Pancreas (tissue), 10 donors: ENCODE results near the gene HHIPL1. TPM values are rescaled to one million over a fixed set of nuclear protein-coding genes. Genes with fewer than 3 reads are reported as not detected.
A peak's percentile ranks its signal among the peaks of the same experiment; 100 is the strongest.

Experiments used
- ATAC-seq, 4 donors: fragments of 200-7000 bp; cut with Tn5 transposase; one replicate each; pipeline versions ENCODE4 v1.8.0 to v1.9.1; 2020; ENCODE audit warnings: mild to moderate bottlenecking in 4 of 4, moderate library complexity in 4 of 4
- DNase-seq, 6 donors: peaks; one replicate each; pipeline ENCODE4 v3.0.0-alpha.2; 2020
- FAIRE-seq: peaks from 2 replicates; lab custom pipeline; 2012; peaks lifted over from hg19 to GRCh38; lab: Jason Lieb, UNC
- H3K27ac ChIP-seq, 4 donors: fragments of 200-600 bp; sonication (generic); 1 replicate in 3 of 4; 2 replicates in 1 of 4; pipeline versions ENCODE4 v1.5.0 to v1.8.0; 2020
- H3K27me3 ChIP-seq, 4 donors: fragments of 200-600 bp; one replicate each; pipeline ENCODE4 v1.8.0; 2021
- H3K36me3 ChIP-seq, 3 donors: fragments of 200-600 bp; sonication (generic) in 1 of 3; one replicate each; pipeline versions ENCODE4 v1.5.0 to v1.8.0; 2020 to 2021
- H3K4me1 ChIP-seq, 3 donors: fragments of 200-600 bp; one replicate each; pipeline ENCODE4 v1.8.0; 2021
- H3K4me3 ChIP-seq, 4 donors: fragments of 200-600 bp; sonication (generic) in 2 of 4; one replicate each; pipeline versions ENCODE4 v1.5.0 to v1.8.0; 2020 to 2021
- H3K9me3 ChIP-seq, 4 donors: fragments of 200-600 bp; one replicate each; pipeline ENCODE4 v1.8.0; 2021
- WGBS, 2 donors: extraction: QIAGEN DNeasy Blood & Tissue Kit; methylation state at CpG; one replicate each; pipeline ENCODE4 v1.1.7; 2013; 5-methylcytosine and 5-hydroxymethylcytosine counted together
- intact Hi-C, 3 donors: fragments of 100-400 bp; cut with DNase I; formaldehyde crosslinking; loops; one replicate each; pipeline versions ENCODE4 v1.11.1 to v1.14.2; 2022
- polyA plus RNA-seq, 2 donors: library from polyadenylated mRNA; stranded (reverse); fragments of 200-250 nt; gene quantifications; one replicate each; pipeline ENCODE4 v1.2.3, GENCODE V29; 2013
- total RNA-seq, 6 donors: library from RNA; stranded (reverse); fragmentation: NEBNext Ultra II Directional in 4 of 6; extraction: Animal tissue kit (Norgen Biotek cat#: 25700) in 4 of 6; gene quantifications; one replicate each; pipeline versions ENCODE4 v1.2.1 to v1.2.4, GENCODE V29; 2021 to 2023
- TF ChIP-seq, protein P1 (sequence below), 4 donors: fragments of 200-600 bp; sonication (generic) in 3 of 4; IDR thresholded peaks; one replicate each; pipeline versions ENCODE4 v1.5.0 to v1.8.0; 2021; ENCODE audit warnings: antibody characterized with exemption in 4 of 4
- donor health status: healthy with polysubstance abuse.
- donor health status: DM: no; HTN: no; CAD: no; lungs with moderate emphysema.
- donor health status: DM: no; HTN: no; CAD: no.
- donor health status: control.
- donor health status: control.
- donor health status: Bipolar disorder and iron deficiency.
- donor health status: DM: yes; HTN: yes; CAD: no.
- donor health status: DM: no; HTN: no; CAD: no.
- donor health status: DM: no; HTN: no; CAD: no.
- donor health status: DM: yes; HTN: yes; CAD: no.

The HHIPL1 gene
- total and polyA plus RNA-seq, 8 donors, result 0.09 to 1.2 (median 0.23) TPM

DNA sequence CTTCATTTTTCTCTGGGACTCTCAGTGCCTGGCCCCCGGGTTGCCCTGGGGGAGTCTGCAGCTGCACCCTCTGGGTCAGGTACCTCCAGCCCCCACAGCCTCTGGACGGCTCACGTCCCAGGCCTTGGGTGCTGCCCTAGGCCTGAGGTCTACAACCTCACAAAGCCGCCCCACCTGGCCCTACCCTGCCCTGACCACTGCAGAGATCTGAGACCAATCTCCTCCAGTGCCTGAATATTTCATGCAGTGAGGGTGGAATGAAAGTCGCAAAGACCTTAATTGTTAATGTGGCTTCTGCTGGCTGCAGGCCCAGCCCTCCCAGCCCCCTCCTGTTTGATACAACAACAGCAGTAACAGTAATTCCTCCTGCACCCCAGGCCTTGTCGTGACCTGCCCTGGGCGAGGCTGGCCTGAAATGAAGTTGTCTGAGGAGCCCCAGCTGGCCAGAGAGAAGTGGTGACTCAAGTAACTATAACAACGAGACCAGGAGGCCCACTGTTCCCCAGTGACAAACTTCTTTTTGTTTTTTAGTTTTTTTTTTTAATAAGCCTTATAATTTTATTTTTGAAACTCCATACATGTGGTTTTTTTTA is 32.1 kb upstream of the HHIPL1 start:
- Histone ChIP-seq H3K9me3 (no peaks in the 10 kb centered on the region), H3K36me3 (no peaks in the 10 kb centered on the region), H3K27ac (no peak overlapping the region), H3K4me3 (no peak overlapping the region), H3K27me3 (no peaks in the 10 kb centered on the region), H3K4me1 (peaks cover 0 to 4% (median 3%) of the 10 kb centered on the region in 3 donors)
- TF ChIP-seq, protein P1, sequence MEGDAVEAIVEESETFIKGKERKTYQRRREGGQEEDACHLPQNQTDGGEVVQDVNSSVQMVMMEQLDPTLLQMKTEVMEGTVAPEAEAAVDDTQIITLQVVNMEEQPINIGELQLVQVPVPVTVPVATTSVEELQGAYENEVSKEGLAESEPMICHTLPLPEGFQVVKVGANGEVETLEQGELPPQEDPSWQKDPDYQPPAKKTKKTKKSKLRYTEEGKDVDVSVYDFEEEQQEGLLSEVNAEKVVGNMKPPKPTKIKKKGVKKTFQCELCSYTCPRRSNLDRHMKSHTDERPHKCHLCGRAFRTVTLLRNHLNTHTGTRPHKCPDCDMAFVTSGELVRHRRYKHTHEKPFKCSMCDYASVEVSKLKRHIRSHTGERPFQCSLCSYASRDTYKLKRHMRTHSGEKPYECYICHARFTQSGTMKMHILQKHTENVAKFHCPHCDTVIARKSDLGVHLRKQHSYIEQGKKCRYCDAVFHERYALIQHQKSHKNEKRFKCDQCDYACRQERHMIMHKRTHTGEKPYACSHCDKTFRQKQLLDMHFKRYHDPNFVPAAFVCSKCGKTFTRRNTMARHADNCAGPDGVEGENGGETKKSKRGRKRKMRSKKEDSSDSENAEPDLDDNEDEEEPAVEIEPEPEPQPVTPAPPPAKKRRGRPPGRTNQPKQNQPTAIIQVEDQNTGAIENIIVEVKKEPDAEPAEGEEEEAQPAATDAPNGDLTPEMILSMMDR (IDR thresholded peaks at IDR 0.05), result no peak
- DNase-seq (peak in 1 of 6 donors; percentile 42), FAIRE-seq (no peak), ATAC-seq (no peak)
- WGBS, 2 donors, result 85 to 86% methylated on average over 8 of the region's 8 CpGs
- intact Hi-C loops, result no loop called here

DNA sequence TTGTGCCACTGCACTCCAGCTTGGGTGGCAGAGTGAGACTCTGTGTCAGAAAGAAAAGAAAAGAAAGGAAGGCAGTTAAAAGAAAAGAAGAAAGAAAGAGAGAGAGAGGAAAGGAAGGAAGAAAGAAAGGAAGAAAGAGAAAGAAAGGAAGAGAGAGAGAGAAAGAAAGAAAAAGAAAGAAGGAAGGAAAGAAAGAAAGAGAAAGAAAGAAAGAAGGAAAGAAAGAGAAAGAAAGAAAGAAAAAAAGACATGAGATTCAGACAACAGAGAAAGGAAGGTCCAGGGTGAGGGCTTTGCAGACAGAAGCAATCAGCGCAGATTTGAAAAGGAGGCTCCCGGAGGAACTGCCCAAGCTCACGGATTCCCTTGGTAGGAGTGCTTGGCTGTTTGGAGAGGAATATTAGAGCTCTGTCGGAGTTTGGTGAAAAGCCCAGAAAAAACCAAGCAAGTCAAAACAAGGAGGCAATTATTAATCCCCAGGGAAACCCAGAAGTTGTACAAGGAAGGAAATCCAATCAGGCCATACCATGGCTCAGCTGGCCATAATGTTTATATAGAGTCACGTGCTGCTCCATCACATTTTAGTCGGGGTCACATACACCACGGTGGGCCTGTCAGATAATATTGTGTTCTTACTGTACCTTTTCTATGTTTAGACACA is 29.3 kb upstream of the HHIPL1 start:
- TF ChIP-seq, protein P1 (IDR thresholded peaks at IDR 0.05), result no peak
- no peaks in the 10 kb centered on the region for H3K27me3 ChIP-seq
- FAIRE-seq, result no peak
- H3K27ac ChIP-seq, result no peak overlapping the region
- intact Hi-C loops, result no loop called here
- DNase-seq, result no peak
- 42 to 48% methylated on average over 7 of the region's 7 CpGs for WGBS, 2 donors
- peaks cover 0 to 4% (median 3%) of the 10 kb centered on the region in 3 donors for H3K4me1 ChIP-seq
- no peak overlapping the region for H3K4me3 ChIP-seq
- no peaks in the 10 kb centered on the region for H3K9me3 ChIP-seq
- peak in 1 of 4 donors; percentile 14 for ATAC-seq
- H3K36me3 ChIP-seq, result no peaks in the 10 kb centered on the region

DNA sequence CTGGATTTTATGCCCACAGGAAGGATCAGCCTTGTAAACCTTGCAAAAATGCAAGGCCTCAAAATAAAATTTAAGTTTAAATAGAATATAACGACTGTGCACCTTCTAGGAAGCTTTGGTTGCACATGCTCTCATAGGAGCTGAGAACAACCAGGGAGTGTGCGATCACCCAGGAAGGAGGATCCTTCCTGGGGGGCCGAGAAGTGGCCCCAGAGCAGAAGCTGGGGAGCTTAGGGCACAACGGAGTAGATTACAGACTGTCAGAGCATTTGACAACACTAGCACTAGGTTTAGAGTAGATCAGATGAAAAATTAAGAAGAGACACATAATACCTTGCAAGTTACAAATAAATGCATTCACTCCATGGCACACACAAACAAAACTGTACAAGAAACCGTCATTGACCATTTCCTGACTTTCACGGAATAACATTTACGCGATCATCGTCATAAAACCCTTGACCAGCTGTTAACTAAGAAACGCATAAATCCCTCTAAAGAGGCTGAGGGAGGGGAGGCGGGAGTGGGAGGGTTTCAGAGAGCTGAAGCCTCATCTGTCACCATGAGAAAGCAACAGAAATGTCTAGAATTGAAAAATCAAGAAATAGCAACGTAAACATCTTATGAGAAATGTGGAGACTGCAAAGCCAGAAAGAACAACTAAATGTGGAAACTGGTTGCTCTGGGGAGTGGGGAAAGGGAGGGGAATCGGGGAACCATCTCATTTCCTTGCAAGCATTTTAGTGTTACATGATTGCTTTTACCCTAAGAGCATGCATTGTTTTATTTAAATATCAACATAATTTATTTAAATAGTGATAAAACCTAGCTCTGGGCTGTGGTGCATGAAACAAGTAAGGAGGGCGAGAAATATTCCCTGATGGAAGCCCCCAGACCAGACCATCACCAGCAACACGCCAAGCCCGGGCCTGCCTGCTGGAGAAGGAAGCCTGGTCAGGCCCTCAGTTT is 27.8 kb upstream of the HHIPL1 start:
- Histone ChIP-seq H3K9me3 (no peaks in the 10 kb centered on the region), H3K27me3 (no peaks in the 10 kb centered on the region), H3K4me3 (no peak overlapping the region), H3K36me3 (no peaks in the 10 kb centered on the region), H3K4me1 (peaks cover 0 to 3% (median 2%) of the 10 kb centered on the region in 3 donors), H3K27ac (no peak overlapping the region)
- TF ChIP-seq, protein P1 (IDR thresholded peaks at IDR 0.05), result no peak
- intact Hi-C loops, result no loop called here
- DNase-seq (no peak), FAIRE-seq (no peak), ATAC-seq (no peak)
- WGBS, 2 donors, result 82 to 88% methylated on average over 16 of the region's 16 CpGs

DNA sequence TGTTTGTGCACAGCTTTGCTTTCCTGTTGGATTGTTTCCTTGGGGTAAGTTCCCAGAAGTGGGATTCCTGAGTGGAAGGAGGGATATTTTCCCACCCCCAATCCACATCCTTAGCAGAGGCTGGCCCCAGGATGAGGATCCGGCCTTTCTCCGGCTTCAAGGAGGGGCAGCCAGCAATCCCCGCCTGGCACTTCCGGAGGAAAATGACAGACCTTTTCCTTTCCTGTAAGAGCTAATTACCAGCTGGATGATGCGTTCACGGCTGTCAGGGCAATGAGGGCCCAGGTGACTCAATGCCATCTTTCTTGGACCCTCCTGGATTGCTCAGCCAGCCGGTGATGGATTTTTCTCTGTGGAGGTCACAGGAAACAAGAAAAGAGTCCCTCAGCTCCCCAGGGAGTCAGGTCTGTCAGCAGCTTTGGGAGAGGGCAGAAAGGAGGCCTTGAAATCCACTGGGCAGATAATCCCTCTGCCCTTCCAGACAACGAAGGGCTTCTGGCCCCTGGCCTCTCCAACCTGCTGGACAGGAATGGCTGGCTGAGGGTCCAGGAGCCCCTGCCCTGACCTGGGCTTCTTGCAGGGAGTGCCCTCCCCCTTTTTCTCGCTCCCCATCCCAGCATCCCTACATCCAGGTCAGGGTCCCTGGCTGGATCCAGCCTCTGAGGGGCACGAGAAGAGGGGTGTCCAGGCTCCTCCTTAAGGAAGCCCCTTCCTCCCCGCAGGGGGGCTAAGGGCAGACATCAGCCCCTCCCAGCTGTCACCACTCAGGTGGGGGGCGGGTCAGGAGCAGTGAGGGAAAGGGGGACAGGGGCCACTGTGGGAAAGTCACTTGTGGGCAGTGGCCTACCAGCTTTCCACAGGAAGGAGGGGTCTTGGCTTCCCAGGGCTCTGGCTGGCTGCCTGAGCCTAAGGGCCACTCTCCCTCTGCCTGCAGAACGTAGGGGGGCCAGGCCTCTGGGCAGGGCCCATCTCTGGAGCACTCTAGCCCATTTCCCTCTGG is 24.8 kb upstream of the HHIPL1 start:
- 73 to 75% methylated on average over 13 of the region's 13 CpGs for WGBS, 2 donors
- intact Hi-C loops, result no loop called here
- ATAC-seq (peak in 2 of 4 donors; percentile 14 to 43), FAIRE-seq (no peak), DNase-seq (no peak)
- Histone ChIP-seq H3K36me3 (no peaks in the 10 kb centered on the region), H3K4me1 (no peaks in the 10 kb centered on the region), H3K9me3 (no peaks in the 10 kb centered on the region), H3K4me3 (no peak overlapping the region), H3K27ac (peak overlapping the region in 1 of 4 donors; percentile 17), H3K27me3 (no peaks in the 10 kb centered on the region)
- TF ChIP-seq, protein P1 (IDR thresholded peaks at IDR 0.05), result no peak
